WTC11 (cell line): ENCODE measurements around the gene DRAXIN. TPM values are rescaled to one million over a fixed set of nuclear protein-coding genes. Genes with fewer than 3 reads are reported as not detected.
A peak's percentile ranks its signal among the peaks of the same experiment; 100 is the strongest.

ENCODE experiments used
- ATAC-seq: fragments of 200-7000 bp; cut with Tn5 transposase; 2 replicates; pipeline ENCODE4 v1.10.0; 2021; ENCODE audit warnings: mild to moderate bottlenecking, moderate library complexity
- CTCF ChIA-PET: fragments of 300-600 bp; sonication (Branson Sonifier 250); formaldehyde crosslinking; loops from one replicate; lab custom pipeline; 2021; ENCODE audit warnings: antibody characterized with exemption; lab: Charles Lee
- POLR2A ChIA-PET: fragments of 350-600 bp; sonication (Branson Sonifier 250); formaldehyde crosslinking; loops from one replicate; lab custom pipeline; 2021; ENCODE audit warnings: antibody characterized with exemption; lab: Charles Lee
- DNase-seq: peaks from one replicate; pipeline ENCODE4 v3.0.0; 2021; ENCODE audit warnings: low spot score
- H3K27ac Mint-ChIP-seq: 2 replicates; pipeline ENCODE4 v1.8.0; 2021; ENCODE audit warnings: mixed read lengths
- H3K27me3 Mint-ChIP-seq: 2 replicates; pipeline ENCODE4 v1.8.0; 2021; ENCODE audit warnings: low read depth, mild to moderate bottlenecking, moderate library complexity, mixed read lengths
- H3K36me3 Mint-ChIP-seq: 2 replicates; pipeline ENCODE4 v1.8.0; 2021; ENCODE audit warnings: mixed read lengths
- H3K4me1 Mint-ChIP-seq: 2 replicates; pipeline ENCODE4 v1.8.0; 2022; ENCODE audit warnings: mixed read lengths
- H3K4me3 Mint-ChIP-seq: 2 replicates; pipeline ENCODE4 v1.8.0; 2021; ENCODE audit warnings: mild to moderate bottlenecking, moderate library complexity, mixed read lengths
- H3K9me3 Mint-ChIP-seq: 2 replicates; pipeline ENCODE4 v1.8.0; 2021; ENCODE audit warnings: mixed read lengths
- CREM ChIP-seq: sonication (generic); formaldehyde crosslinking; IDR thresholded peaks from 2 replicates; pipeline ENCODE4 v1.8.1; 2022; ENCODE audit warnings: mild to moderate bottlenecking, missing genetic modification reagents, moderate library complexity
- MYBL2 ChIP-seq: sonication (generic); formaldehyde crosslinking; IDR thresholded peaks from 2 replicates; pipeline ENCODE4 v1.8.1; 2023; ENCODE audit warnings: mild to moderate bottlenecking, moderate library complexity, missing genetic modification reagents
- NFYB ChIP-seq: sonication (generic); formaldehyde crosslinking; conservative IDR thresholded peaks from 2 replicates; pipeline ENCODE4 v1.8.0; 2022; ENCODE audit warnings: low read depth, missing genetic modification reagents
- TEAD4 ChIP-seq: sonication (generic); formaldehyde crosslinking; IDR thresholded peaks from 2 replicates; pipeline ENCODE4 v1.8.0; 2022; ENCODE audit warnings: mild to moderate bottlenecking, missing genetic modification reagents
- USF1 ChIP-seq: sonication (generic); formaldehyde crosslinking; IDR thresholded peaks from 2 replicates; pipeline ENCODE4 v1.8.0; 2022; ENCODE audit warnings: mild to moderate bottlenecking, missing genetic modification reagents
- USF2 ChIP-seq: sonication (generic); formaldehyde crosslinking; IDR thresholded peaks from 2 replicates; pipeline ENCODE4 v1.8.1; 2023; ENCODE audit warnings: mild to moderate bottlenecking, missing genetic modification reagents, moderate library complexity
- ZBTB43 ChIP-seq: sonication (generic); formaldehyde crosslinking; IDR thresholded peaks from 2 replicates; pipeline ENCODE4 v1.8.1; 2023; ENCODE audit warnings: mild to moderate bottlenecking, missing genetic modification reagents
- ZNF121 ChIP-seq: sonication (generic); formaldehyde crosslinking; IDR thresholded peaks from 2 replicates; pipeline ENCODE4 v1.8.0; 2023; ENCODE audit warnings: missing genetic modification reagents
- ZNF263 ChIP-seq: sonication (generic); formaldehyde crosslinking; IDR thresholded peaks from 2 replicates; pipeline ENCODE4 v1.8.1; 2022; ENCODE audit warnings: low read depth, mild to moderate bottlenecking, moderate library complexity, missing genetic modification reagents
- ZNF317 ChIP-seq: sonication (generic); formaldehyde crosslinking; IDR thresholded peaks from 2 replicates; pipeline ENCODE4 v1.8.1; 2023; ENCODE audit warnings: low read depth, mild to moderate bottlenecking, moderate library complexity, missing genetic modification reagents, borderline replicate concordance
- ZNF423 ChIP-seq: fragments of 250-450 bp; sonication (Bioruptor Pico); IDR thresholded peaks from 2 replicates; pipeline ENCODE4 v2.1.2; 2022; ENCODE audit warnings: mild to moderate bottlenecking, moderate library complexity
- ZNF532 ChIP-seq: fragments of 250-450 bp; sonication (Bioruptor Pico); IDR thresholded peaks from 2 replicates; pipeline ENCODE4 v1.9.0; 2021; ENCODE audit warnings: mild to moderate bottlenecking, borderline replicate concordance
- ZSCAN18 ChIP-seq: fragments of 250-450 bp; sonication (Bioruptor Pico); IDR thresholded peaks from 2 replicates; pipeline ENCODE4 v2.1.2; 2022; ENCODE audit warnings: mild to moderate bottlenecking, moderate library complexity
- total RNA-seq: library from RNA; stranded (reverse); gene quantifications from 3 replicates; pipeline ENCODE4 v1.2.3, GENCODE V29; 2021

DRAXIN gene
- total RNA-seq, 1 experiment from 2014 or later, result 12.0 TPM

- Mint-ChIP-seq H3K27me3 (peaks cover 56% of the 10 kb centered on the region), H3K9me3 (peaks cover 5% of the 10 kb centered on the region)
- DNase-seq (no peak), ATAC-seq (no peak)
- CTCF ChIA-PET, result interaction anchor here (1.2 to 1.8 kb wide), 2 partner anchors 9 to 93 kb away, joined by 3 to 6 read pairs; partner anchors contain the start of gene FBXO6
- peak; percentile 81 for TF ChIP-seq ZNF317 (CRISPR knock-in tag)
- no peak for TF ChIP-seq MYBL2
- TF ChIP-seq, all 79 proteins: peak for 1
- H3K27ac Mint-ChIP-seq, result no peak overlapping the region
- H3K36me3 Mint-ChIP-seq, result peaks cover 6% of the 10 kb centered on the region
- peaks cover 20% of the 10 kb centered on the region for H3K4me1 Mint-ChIP-seq
- POLR2A ChIA-PET, result no interaction called here
- H3K4me3 Mint-ChIP-seq, result no peak overlapping the region
Observed at GRCh38 chr1:11757047-11757446, 65.5 kb downstream of the DRAXIN start.

GRCh38 chr1:11759791-11760190, 68.3 kb downstream of the DRAXIN start:
- H3K27ac Mint-ChIP-seq, result peak overlapping the region; percentile 4; the same call in 1 of the 2 replicates
- POLR2A ChIA-PET, result no interaction called here
- H3K9me3 Mint-ChIP-seq, result peaks cover 5% of the 10 kb centered on the region
- peaks cover 72% of the 10 kb centered on the region for H3K27me3 Mint-ChIP-seq
- peaks cover 10% of the 10 kb centered on the region for H3K4me1 Mint-ChIP-seq
- TF ChIP-seq ZNF121 (CRISPR knock-in tag), result peak; percentile 2; the same call in 1 of the 2 replicates
- no peak for TF ChIP-seq USF2 (CRISPR knock-in tag)
- ATAC-seq (no peak), DNase-seq (no peak)
- no peak overlapping the region for H3K4me3 Mint-ChIP-seq
- H3K36me3 Mint-ChIP-seq, result peaks cover 6% of the 10 kb centered on the region
- CTCF ChIA-PET, result interaction anchor here (7.1 kb wide), 1 partner anchor 25 kb away, joined by 41 read pairs; no protein-coding TSS in a partner anchor

- ChIA-PET POLR2A (no interaction called here), CTCF (interaction anchor here (7.1 kb wide), 1 partner anchor 23 kb away, joined by 41 read pairs; no protein-coding TSS in a partner anchor)
- H3K27me3 Mint-ChIP-seq, result peaks cover 66% of the 10 kb centered on the region
- H3K4me3 Mint-ChIP-seq, result no peak overlapping the region
- no peak for TF ChIP-seq ZNF263 (CRISPR knock-in tag)
- TF ChIP-seq ZBTB43 (CRISPR knock-in tag), result no peak
- no peak for TF ChIP-seq TEAD4 (CRISPR knock-in tag)
- no peak for TF ChIP-seq ZNF423
- TF ChIP-seq USF1, result no peak
- no peak for TF ChIP-seq NFYB
- TF ChIP-seq ZNF532 (CRISPR knock-in tag), result no peak
- no peak for TF ChIP-seq ZSCAN18 (CRISPR knock-in tag)
- TF ChIP-seq CREM (CRISPR knock-in tag), result no peak
- peaks cover 10% of the 10 kb centered on the region for H3K4me1 Mint-ChIP-seq
- no peak for ATAC-seq
- H3K36me3 Mint-ChIP-seq, result peaks cover 4% of the 10 kb centered on the region
- H3K27ac Mint-ChIP-seq, result no peak overlapping the region
- DNase-seq, result no peak
- H3K9me3 Mint-ChIP-seq, result peaks cover 5% of the 10 kb centered on the region
Observed at GRCh38 chr1:11761285-11761684, 69.8 kb downstream of the DRAXIN start.
